OCI-LY3 (cell line): Measurements from ENCODE around the gene TAS2R39.
"Not testable (repeated sequence)": the region's sequence is repeated elsewhere in the genome, so short reads cannot be mapped to it uniquely, and the experiment has no call there.

Experiments used
- H2AFZ ChIP-seq: fragments of 200-600, 300-600 bp; shearing (Covaris generic); 2 replicates; pipeline ENCODE4 v1.6.0; 2014; ENCODE audit warnings: antibody characterized with exemption, low read depth, low read length
- H3K27ac ChIP-seq: fragments of 200-600, 300-600 bp; sonication (generic); 2 replicates; pipeline ENCODE4 v1.5.1; 2014; ENCODE audit warnings: mild to moderate bottlenecking, low read length, moderate library complexity, mixed read lengths
- H3K27me3 ChIP-seq: fragments of 200-600, 300-600 bp; sonication (generic); 2 replicates; pipeline ENCODE4 v1.6.1; 2014; ENCODE audit warnings: low read depth, low read length, mixed read lengths
- H3K36me3 ChIP-seq: fragments of 200-600, 300-600 bp; sonication (generic); replicated peaks from 2 replicates; pipeline ENCODE3; 2014; ENCODE audit warnings: low read depth, low read length, mixed read lengths
- H3K4me1 ChIP-seq: fragments of 300-600, 200-600 bp; sonication (generic); 2 replicates; pipeline ENCODE4 v1.6.1; 2014; ENCODE audit warnings: low read length, mixed read lengths
- H3K4me2 ChIP-seq: fragments of 200-600, 300-600 bp; sonication (generic); 2 replicates; pipeline ENCODE4 v1.6.1; 2014; ENCODE audit warnings: low read length, mixed read lengths
- H3K4me3 ChIP-seq: fragments of 300-600, 200-600 bp; sonication (generic); 2 replicates; pipeline ENCODE4 v1.5.1; 2014; ENCODE audit warnings: antibody characterized with exemption, mild to moderate bottlenecking, low read length, moderate library complexity
- H3K79me2 ChIP-seq: fragments of 300-600, 200-600 bp; shearing (Covaris generic); 2 replicates; pipeline ENCODE4 v1.6.1; 2014; ENCODE audit warnings: mild to moderate bottlenecking, low read length, mixed read lengths
- H3K9ac ChIP-seq: fragments of 300-600, 200-600 bp; shearing (Covaris generic); 2 replicates; pipeline ENCODE4 v1.6.0; 2014; ENCODE audit warnings: mild to moderate bottlenecking, low read length, moderate library complexity
- H3K9me3 ChIP-seq: fragments of 200-600, 300-600 bp; shearing (Covaris generic); 2 replicates; pipeline ENCODE4 v1.6.1; 2014; ENCODE audit warnings: low read length, mixed read lengths; ENCODE audit not compliant: insufficient read depth
- H4K20me1 ChIP-seq: fragments of 200-600, 300-600 bp; sonication (generic); 2 replicates; pipeline ENCODE4 v1.6.1; 2016; ENCODE audit warnings: low read length, mixed read lengths; ENCODE audit not compliant: insufficient read depth
- EZH2phosphoT487 ChIP-seq: fragments of 200-600 bp; shearing (Covaris generic); IDR thresholded peaks from 2 replicates; pipeline ENCODE4 v1.6.1; 2018; ENCODE audit warnings: antibody characterized with exemption, mixed run types, low read depth
- TF ChIP-seq, protein P1 (sequence below): fragments of 200-600, 300-600 bp; sonication (generic); IDR thresholded peaks from 2 replicates; pipeline ENCODE4 v1.5.1; 2014; ENCODE audit warnings: antibody characterized with exemption, low read length, low read depth

TAS2R39 gene

DNA sequence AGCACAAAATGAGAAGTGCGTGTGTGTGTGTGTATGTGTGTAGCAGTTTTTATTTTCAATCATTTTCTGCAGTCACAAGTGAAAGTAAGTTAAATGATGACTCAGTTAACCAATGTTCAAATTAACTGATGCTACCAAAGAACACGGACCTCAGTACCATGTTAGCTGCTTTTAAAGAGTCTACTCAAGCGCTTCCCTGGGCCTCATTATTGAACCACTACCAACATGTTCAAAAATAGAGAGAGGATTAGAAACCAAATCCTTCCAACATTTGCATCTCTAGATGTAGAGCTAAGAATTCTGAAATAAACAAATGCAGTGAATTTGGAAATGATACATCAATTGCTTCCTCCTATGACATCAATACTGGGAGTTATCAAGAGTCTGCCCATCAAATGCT is at the start of gene TAS2R39:
Gene TAS2R39, plus strand, starts transcription at position 396 of the 400 bp plus-strand sequence. Its CDS starts 0 bp downstream, at position 396.
- H3K9ac ChIP-seq = no peak within 1 kb of the TSS
- TF ChIP-seq, protein P1, sequence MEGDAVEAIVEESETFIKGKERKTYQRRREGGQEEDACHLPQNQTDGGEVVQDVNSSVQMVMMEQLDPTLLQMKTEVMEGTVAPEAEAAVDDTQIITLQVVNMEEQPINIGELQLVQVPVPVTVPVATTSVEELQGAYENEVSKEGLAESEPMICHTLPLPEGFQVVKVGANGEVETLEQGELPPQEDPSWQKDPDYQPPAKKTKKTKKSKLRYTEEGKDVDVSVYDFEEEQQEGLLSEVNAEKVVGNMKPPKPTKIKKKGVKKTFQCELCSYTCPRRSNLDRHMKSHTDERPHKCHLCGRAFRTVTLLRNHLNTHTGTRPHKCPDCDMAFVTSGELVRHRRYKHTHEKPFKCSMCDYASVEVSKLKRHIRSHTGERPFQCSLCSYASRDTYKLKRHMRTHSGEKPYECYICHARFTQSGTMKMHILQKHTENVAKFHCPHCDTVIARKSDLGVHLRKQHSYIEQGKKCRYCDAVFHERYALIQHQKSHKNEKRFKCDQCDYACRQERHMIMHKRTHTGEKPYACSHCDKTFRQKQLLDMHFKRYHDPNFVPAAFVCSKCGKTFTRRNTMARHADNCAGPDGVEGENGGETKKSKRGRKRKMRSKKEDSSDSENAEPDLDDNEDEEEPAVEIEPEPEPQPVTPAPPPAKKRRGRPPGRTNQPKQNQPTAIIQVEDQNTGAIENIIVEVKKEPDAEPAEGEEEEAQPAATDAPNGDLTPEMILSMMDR = no peak
- no peak for TF ChIP-seq EZH2phosphoT487
- no peak within 1 kb of the TSS for H3K27ac ChIP-seq
- H3K79me2 ChIP-seq = no peaks in the 10 kb centered on the region
- H3K36me3 ChIP-seq = no peaks in the 10 kb centered on the region
- no peaks in the 10 kb centered on the region for H4K20me1 ChIP-seq
- H3K4me1 ChIP-seq = no peaks in the 10 kb centered on the region
- no peak within 1 kb of the TSS for H3K4me2 ChIP-seq
- peaks cover 3% of the 10 kb centered on the region; the same call in 1 of the 2 replicates for H3K27me3 ChIP-seq
- no peak within 1 kb of the TSS for H2AFZ ChIP-seq
- H3K9me3 ChIP-seq = peaks cover 5% of the 10 kb centered on the region; the same call in 1 of the 2 replicates
- no peak within 1 kb of the TSS for H3K4me3 ChIP-seq

DNA sequence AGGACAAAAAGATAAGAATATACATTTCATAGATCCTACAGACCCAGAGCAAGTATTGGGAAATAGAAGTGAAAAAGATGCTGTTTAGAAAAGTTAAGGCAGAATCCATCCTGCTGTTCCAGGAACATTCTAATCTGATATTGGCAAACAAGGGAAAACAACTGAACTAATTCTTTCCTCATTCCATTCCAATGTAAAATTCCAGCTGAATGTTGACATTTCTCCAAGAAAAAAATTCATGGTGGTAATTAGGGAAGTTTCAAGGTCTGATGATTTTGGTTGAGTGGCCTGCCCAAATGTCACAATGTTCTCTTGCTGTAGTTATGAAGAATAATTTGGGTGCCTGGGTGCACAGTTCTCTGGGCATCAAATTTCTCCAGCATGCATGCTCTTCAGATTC is 36.1 kb upstream of the TAS2R39 start:
- H3K9ac ChIP-seq = no peak overlapping the region
- H3K9me3 ChIP-seq = no peaks in the 10 kb centered on the region; the same call in 1 of the 2 replicates

DNA sequence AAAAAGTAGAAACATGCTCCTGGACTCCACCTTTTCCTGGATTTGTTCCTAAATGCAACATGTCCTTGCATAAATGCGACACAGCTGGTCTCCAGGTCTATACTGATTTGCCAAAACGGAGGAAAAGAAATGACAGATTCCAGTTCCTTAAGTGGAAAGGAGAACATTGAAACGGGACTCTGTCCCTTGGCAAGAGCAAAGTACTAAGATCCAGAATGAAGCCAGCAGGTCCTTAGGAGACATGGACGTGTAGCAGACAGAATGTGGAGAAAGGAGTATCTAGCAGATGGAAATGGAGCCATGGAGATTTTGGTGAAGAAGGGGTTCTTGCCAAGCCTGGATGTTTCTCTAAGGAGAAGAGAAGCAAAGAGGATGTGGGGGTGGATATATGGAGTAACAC is 35.2 kb upstream of the TAS2R39 start:
- H3K79me2 ChIP-seq = no peaks in the 10 kb centered on the region
- H3K9ac ChIP-seq = no peak overlapping the region

More for the DNA sequence above, 36.1 kb upstream of the TAS2R39 start:
- H3K79me2 ChIP-seq = no peaks in the 10 kb centered on the region
- H3K4me3 ChIP-seq = no peak overlapping the region
- TF ChIP-seq EZH2phosphoT487 = no peak
- TF ChIP-seq, protein P1 = no peak
- H2AFZ ChIP-seq = no peak overlapping the region
- H4K20me1 ChIP-seq = no peaks in the 10 kb centered on the region
- no peaks in the 10 kb centered on the region for H3K4me1 ChIP-seq
- no peaks in the 10 kb centered on the region for H3K36me3 ChIP-seq
- H3K27ac ChIP-seq = no peak overlapping the region
- no peaks in the 10 kb centered on the region; the same call in 1 of the 2 replicates for H3K27me3 ChIP-seq
- H3K4me2 ChIP-seq = no peak overlapping the region

GRCh38 chr7:143148651-143149050 is 34.6 kb upstream of the TAS2R39 start:
- H3K27ac ChIP-seq = no peak overlapping the region
- no peak overlapping the region for H3K4me3 ChIP-seq
- H2AFZ ChIP-seq = no peak overlapping the region
- no peaks in the 10 kb centered on the region; the same call in 1 of the 2 replicates for H3K27me3 ChIP-seq
- H3K36me3 ChIP-seq = no peaks in the 10 kb centered on the region
- no peaks in the 10 kb centered on the region for H3K4me1 ChIP-seq
- no peaks in the 10 kb centered on the region; the same call in 1 of the 2 replicates for H3K9me3 ChIP-seq
- H4K20me1 ChIP-seq = no peaks in the 10 kb centered on the region
- TF ChIP-seq, protein P1 = no peak
- TF ChIP-seq EZH2phosphoT487 = no peak
- H3K79me2 ChIP-seq = no peaks in the 10 kb centered on the region
- H3K9ac ChIP-seq = no peak overlapping the region
- no peak overlapping the region for H3K4me2 ChIP-seq

More for the DNA sequence above, 35.2 kb upstream of the TAS2R39 start:
- TF ChIP-seq, protein P1 = no peak
- TF ChIP-seq EZH2phosphoT487 = no peak
- Histone ChIP-seq H3K9me3 (no peaks in the 10 kb centered on the region; the same call in 1 of the 2 replicates), H4K20me1 (no peaks in the 10 kb centered on the region), H3K27ac (no peak overlapping the region), H3K4me2 (no peak overlapping the region), H3K36me3 (no peaks in the 10 kb centered on the region), H3K27me3 (no peaks in the 10 kb centered on the region; the same call in 1 of the 2 replicates), H3K4me1 (no peaks in the 10 kb centered on the region), H2AFZ (no peak overlapping the region), H3K4me3 (no peak overlapping the region)

GRCh38 chr7:143150696-143151095 is 32.5 kb upstream of the TAS2R39 start:
- not testable (repeated sequence) for H3K4me3 ChIP-seq, H3K4me1 ChIP-seq, H3K9ac ChIP-seq, H3K27ac ChIP-seq, H4K20me1 ChIP-seq, H3K4me2 ChIP-seq, H3K36me3 ChIP-seq, H3K79me2 ChIP-seq, H3K9me3 ChIP-seq, H2AFZ ChIP-seq, H3K27me3 ChIP-seq

DNA sequence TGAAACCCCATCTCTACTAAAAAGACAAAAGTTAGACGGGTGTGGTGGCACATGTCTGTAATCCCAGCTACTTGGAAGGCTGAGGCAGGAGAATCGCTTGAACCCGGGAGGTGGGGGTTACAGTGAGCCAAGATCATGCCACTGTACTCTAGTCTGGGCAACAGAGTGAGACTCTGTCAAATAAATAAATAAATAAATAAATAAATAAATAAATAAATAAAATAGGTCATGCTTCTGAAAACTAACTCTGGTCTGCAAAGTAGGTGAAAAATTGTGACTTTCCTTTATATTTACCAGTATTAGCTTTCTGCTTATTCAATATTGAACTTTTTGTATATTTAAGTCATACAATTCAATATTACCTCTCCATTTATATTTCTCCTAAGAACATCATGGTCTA is 24.6 kb upstream of the TAS2R39 start:
- H3K4me1 ChIP-seq, H2AFZ ChIP-seq, H3K79me2 ChIP-seq, H3K36me3 ChIP-seq, H3K27ac ChIP-seq, H3K4me3 ChIP-seq, H3K9me3 ChIP-seq, H4K20me1 ChIP-seq, H3K27me3 ChIP-seq, H3K4me2 ChIP-seq, H3K9ac ChIP-seq: not testable (repeated sequence)
